Vagina (tissue), 2 donors: ENCODE measurements around the gene AGBL4.

Experiments
- CTCF ChIP-seq, 3 experiments: fragments of 450-650 bp in 2 of 3; fragments of 200-600 bp in 1 of 3; sonication (generic) in 1 of 3; IDR thresholded peaks; one replicate each; pipeline ENCODE4 v1.5.1; 2017 to 2019; ENCODE audit warnings: antibody characterized with exemption in 3 of 3, mild to moderate bottlenecking in 2 of 3, moderate library complexity in 2 of 3
- POLR2A ChIP-seq, 2 donors: fragments of 450-650 bp; IDR thresholded peaks; one replicate each; pipeline ENCODE4 v1.6.1; 2017; ENCODE audit warnings: antibody characterized with exemption in 2 of 2, mild to moderate bottlenecking in 2 of 2, moderate library complexity in 2 of 2

- TF ChIP-seq CTCF (IDR thresholded peaks at IDR 0.05), result no peak
- no peak for TF ChIP-seq POLR2A (IDR thresholded peaks at IDR 0.05)
Observed at GRCh38 chr1:48506870-48507269, 1516.9 kb downstream of the AGBL4 start.
